Ascending aorta (tissue), 2 donors: ENCODE results near the gene EXD2. TPM values are rescaled to one million over a fixed set of nuclear protein-coding genes. Genes with fewer than 3 reads are reported as not detected.
"Not testable (repeated sequence)": the region's sequence is repeated elsewhere in the genome, so short reads cannot be mapped to it uniquely, and the experiment has no call there.

Experiments
- DNase-seq, 2 donors: peaks; one replicate each; pipeline ENCODE4 v3.0.0-alpha.2; 2019; ENCODE audit warnings: low spot score in 2 of 2
- H3K27ac ChIP-seq, 2 donors: fragments of 200-600 bp; sonication (generic); one replicate each; pipeline ENCODE4 v1.5.1; 2016 to 2017; ENCODE audit warnings: mild to moderate bottlenecking in 1 of 2
- H3K27me3 ChIP-seq: fragments of 200-600 bp; sonication (generic); one replicate; pipeline ENCODE4 v1.5.1; 2017
- H3K36me3 ChIP-seq, 2 donors: fragments of 200-600 bp; sonication (generic); one replicate each; pipeline ENCODE4 v1.5.1; 2016
- H3K4me1 ChIP-seq, 2 donors: fragments of 200-600 bp; sonication (generic); one replicate each; pipeline ENCODE4 v1.5.1; 2016 to 2017; ENCODE audit warnings: mild to moderate bottlenecking in 1 of 2
- H3K4me3 ChIP-seq, 2 donors: fragments of 200-600 bp; sonication (generic); one replicate each; pipeline ENCODE4 v1.5.1; 2016 to 2017; ENCODE audit warnings: mild to moderate bottlenecking in 1 of 2
- H3K9me3 ChIP-seq, 2 donors: fragments of 200-600 bp; sonication (generic); one replicate each; pipeline ENCODE4 v1.5.1; 2016
- intact Hi-C: fragments of 100-400 bp; cut with DNase I; formaldehyde crosslinking; loops from one replicate; pipeline ENCODE4 v1.15.1; 2023
- total RNA-seq: library from RNA; depleted of rRNA; stranded (reverse); fragments of >200 nt; gene quantifications from one replicate; pipeline ENCODE4 v1.1.0, GENCODE V29; 2016
- TF ChIP-seq, protein P1 (sequence below), 3 experiments: fragments of 200-600 bp in 2 of 3; fragments of 450-650 bp in 1 of 3; sonication (generic) in 2 of 3; IDR thresholded peaks; one replicate each; pipeline ENCODE4 v1.5.1; 2016 to 2019; ENCODE audit warnings: antibody characterized with exemption in 3 of 3, mild to moderate bottlenecking in 1 of 3, moderate library complexity in 1 of 3

EXD2 gene
- total RNA-seq, 1 donor from 2014 or later, result 17.2 TPM

- Histone ChIP-seq H3K36me3 (no peaks in the 10 kb centered on the region), H3K27ac (no peak overlapping the region), H3K9me3 (no peaks in the 10 kb centered on the region), H3K4me3 (no peak overlapping the region), H3K27me3 (no peaks in the 10 kb centered on the region), H3K4me1 (no peaks in the 10 kb centered on the region)
- TF ChIP-seq, protein P1, sequence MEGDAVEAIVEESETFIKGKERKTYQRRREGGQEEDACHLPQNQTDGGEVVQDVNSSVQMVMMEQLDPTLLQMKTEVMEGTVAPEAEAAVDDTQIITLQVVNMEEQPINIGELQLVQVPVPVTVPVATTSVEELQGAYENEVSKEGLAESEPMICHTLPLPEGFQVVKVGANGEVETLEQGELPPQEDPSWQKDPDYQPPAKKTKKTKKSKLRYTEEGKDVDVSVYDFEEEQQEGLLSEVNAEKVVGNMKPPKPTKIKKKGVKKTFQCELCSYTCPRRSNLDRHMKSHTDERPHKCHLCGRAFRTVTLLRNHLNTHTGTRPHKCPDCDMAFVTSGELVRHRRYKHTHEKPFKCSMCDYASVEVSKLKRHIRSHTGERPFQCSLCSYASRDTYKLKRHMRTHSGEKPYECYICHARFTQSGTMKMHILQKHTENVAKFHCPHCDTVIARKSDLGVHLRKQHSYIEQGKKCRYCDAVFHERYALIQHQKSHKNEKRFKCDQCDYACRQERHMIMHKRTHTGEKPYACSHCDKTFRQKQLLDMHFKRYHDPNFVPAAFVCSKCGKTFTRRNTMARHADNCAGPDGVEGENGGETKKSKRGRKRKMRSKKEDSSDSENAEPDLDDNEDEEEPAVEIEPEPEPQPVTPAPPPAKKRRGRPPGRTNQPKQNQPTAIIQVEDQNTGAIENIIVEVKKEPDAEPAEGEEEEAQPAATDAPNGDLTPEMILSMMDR (IDR thresholded peaks at IDR 0.05), result no peak
- intact Hi-C loops, result no loop called here
- DNase-seq, result no peak
Observed at GRCh38 chr14:69181491-69181890, 9.8 kb upstream of the EXD2 start.

DNA sequence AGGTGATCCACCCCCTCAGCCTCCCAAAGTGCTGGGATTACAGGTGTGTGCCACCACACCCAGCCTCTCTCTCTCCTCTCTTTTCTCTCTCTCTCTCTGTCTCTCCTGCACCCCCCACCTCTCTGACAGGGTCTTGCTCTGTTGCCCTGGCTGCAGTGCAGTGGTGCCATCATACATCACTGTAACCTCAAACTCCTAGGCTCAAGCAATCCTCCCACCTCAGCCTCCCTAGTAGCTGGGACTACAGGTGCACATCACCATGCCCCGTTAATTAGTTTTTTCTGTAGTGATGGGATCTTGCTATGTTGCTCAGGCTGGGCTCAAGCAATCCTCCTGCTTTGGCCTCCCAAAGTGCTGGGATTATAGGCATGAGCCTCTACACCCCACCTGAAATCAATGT is 8.7 kb upstream of the EXD2 start:
- H3K9me3 ChIP-seq, DNase-seq, H3K4me3 ChIP-seq, H3K36me3 ChIP-seq, intact Hi-C loops, H3K27me3 ChIP-seq, H3K27ac ChIP-seq, H3K4me1 ChIP-seq: not testable (repeated sequence)

DNA sequence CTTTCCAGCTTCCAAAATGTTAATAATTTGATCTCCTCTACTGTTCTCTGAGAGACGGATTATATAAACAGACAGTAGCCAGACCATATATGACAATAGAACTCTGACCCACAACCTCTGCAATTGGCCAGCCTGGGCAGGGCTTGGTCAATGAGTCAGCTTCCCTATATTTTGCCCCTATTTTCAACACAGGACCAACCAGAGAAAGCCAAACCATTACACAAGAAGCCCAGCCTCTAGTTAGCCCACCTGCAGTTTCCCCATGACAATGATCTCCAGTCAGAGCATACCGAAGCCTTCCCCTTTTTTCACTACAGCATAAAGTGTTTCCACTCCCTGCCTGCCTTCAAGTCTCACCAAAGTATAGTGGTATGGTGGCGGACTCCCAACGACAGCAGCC is 7.6 kb upstream of the EXD2 start:
- TF ChIP-seq, protein P1 (IDR thresholded peaks at IDR 0.05), result no peak
- Histone ChIP-seq H3K36me3 (no peaks in the 10 kb centered on the region), H3K9me3 (no peaks in the 10 kb centered on the region), H3K27ac (no peak overlapping the region), H3K4me1 (no peaks in the 10 kb centered on the region), H3K27me3 (no peaks in the 10 kb centered on the region), H3K4me3 (no peak overlapping the region)
- no peak for DNase-seq
- intact Hi-C loops, result no loop called here

DNA sequence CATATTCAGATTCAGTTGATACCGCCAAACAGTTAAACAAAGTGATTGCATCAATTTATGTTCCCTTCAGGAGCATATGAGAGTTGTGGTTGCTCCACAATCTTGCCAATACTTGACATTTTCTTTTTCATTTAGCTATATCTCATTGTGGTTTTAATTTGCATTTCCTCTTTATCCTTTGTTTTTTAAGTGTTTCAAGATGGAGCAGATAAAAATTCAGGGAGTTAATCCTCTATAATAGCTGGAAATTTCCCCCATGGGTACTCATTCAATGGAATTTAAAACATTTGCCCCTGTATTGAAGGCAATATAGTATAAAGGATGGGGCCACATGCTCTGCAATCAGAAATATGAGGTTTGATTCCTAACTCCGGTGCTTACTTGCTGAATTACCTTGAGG is 1.1 kb upstream of the EXD2 start:
- Histone ChIP-seq H3K4me1 (no peaks in the 10 kb centered on the region), H3K36me3 (no peaks in the 10 kb centered on the region), H3K4me3 (no peak overlapping the region), H3K27ac (no peak overlapping the region), H3K9me3 (no peaks in the 10 kb centered on the region), H3K27me3 (no peaks in the 10 kb centered on the region)
- intact Hi-C loops, result loop anchor here (5.0 kb wide), 1 partner anchor 1373 kb away; the partner anchor contains the start of genes RAD51B and ZFYVE26
- no peak for DNase-seq
- TF ChIP-seq, protein P1 (IDR thresholded peaks at IDR 0.05), result no peak

GRCh38 chr14:69193721-69194120 is 2.4 kb downstream of the EXD2 start:
- no peaks in the 10 kb centered on the region for H3K9me3 ChIP-seq
- intact Hi-C loops, result loop anchor here (5.0 kb wide), 1 partner anchor 1376 kb away; the partner anchor contains the start of genes RAD51B and ZFYVE26
- TF ChIP-seq, protein P1 (IDR thresholded peaks at IDR 0.05), result no peak
- no peaks in the 10 kb centered on the region for H3K27me3 ChIP-seq
- H3K4me3 ChIP-seq, result no peak overlapping the region
- no peak for DNase-seq
- H3K27ac ChIP-seq, result no peak overlapping the region
- H3K4me1 ChIP-seq, result no peaks in the 10 kb centered on the region
- H3K36me3 ChIP-seq, result no peaks in the 10 kb centered on the region

DNA sequence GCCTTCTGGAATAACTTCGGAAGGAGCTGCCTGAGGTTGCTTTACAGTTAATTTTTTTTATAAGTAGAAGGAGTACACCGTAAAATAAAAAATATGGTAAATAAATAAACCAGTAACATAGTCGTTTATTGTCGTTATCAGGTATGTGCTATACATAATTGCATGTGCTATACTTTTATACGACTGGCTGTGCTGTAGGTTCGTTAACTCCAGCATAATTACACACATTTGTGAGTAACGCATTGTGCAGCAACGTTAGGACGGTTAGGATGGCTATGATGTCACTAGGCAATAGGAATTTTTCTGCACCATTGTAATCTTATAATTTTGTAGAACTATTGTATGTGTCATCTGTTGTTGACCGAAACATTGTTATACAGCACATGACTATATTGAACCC is 8.5 kb downstream of the EXD2 start:
- no peak for DNase-seq
- no peaks in the 10 kb centered on the region for H3K27me3 ChIP-seq
- no peaks in the 10 kb centered on the region for H3K9me3 ChIP-seq
- intact Hi-C loops, result no loop called here
- H3K4me1 ChIP-seq, result no peaks in the 10 kb centered on the region
- no peaks in the 10 kb centered on the region for H3K36me3 ChIP-seq
- TF ChIP-seq, protein P1 (IDR thresholded peaks at IDR 0.05), result no peak
- no peak overlapping the region for H3K27ac ChIP-seq
- no peak overlapping the region for H3K4me3 ChIP-seq
